HEK293 (cell line): ENCODE measurements around the gene PRR36.

Experiments used
- CTCF ChIP-seq: fragments of 450-650 bp; formaldehyde crosslinking; IDR thresholded peaks from 2 replicates; pipeline ENCODE4 v1.5.1; 2016; ENCODE audit warnings: missing biosample characterization, missing genetic modification characterization
- GLIS1 ChIP-seq: fragments of 450-650 bp; formaldehyde crosslinking; IDR thresholded peaks from 2 replicates; pipeline ENCODE4 v1.5.1; 2016; ENCODE audit warnings: missing biosample characterization, missing genetic modification characterization
- KLF16 ChIP-seq: fragments of 450-650 bp; formaldehyde crosslinking; IDR thresholded peaks from 2 replicates; pipeline ENCODE4 v1.5.1; 2017; ENCODE audit warnings: missing biosample characterization, missing genetic modification characterization
- MZF1 ChIP-seq: fragments of 450-650 bp; formaldehyde crosslinking; IDR thresholded peaks from 2 replicates; pipeline ENCODE4 v1.5.1; 2017; ENCODE audit warnings: missing biosample characterization, missing genetic modification characterization, borderline replicate concordance
- RBAK ChIP-seq: fragments of 450-650 bp; formaldehyde crosslinking; IDR thresholded peaks from 2 replicates; pipeline ENCODE4 v1.5.1; 2016; ENCODE audit warnings: missing biosample characterization, missing genetic modification characterization
- TCF7L2 ChIP-seq: IDR thresholded peaks from 2 replicates; pipeline ENCODE4 v1.6.1; 2011; ENCODE audit warnings: low read depth, mild to moderate bottlenecking, inconsistent platforms, low read length, moderate library complexity, borderline replicate concordance
- ZBTB6 ChIP-seq: fragments of 450-650 bp; formaldehyde crosslinking; IDR thresholded peaks from 2 replicates; pipeline ENCODE4 v1.5.1; 2017; ENCODE audit warnings: missing biosample characterization, missing genetic modification characterization
- ZEB2 ChIP-seq: fragments of 450-650 bp; formaldehyde crosslinking; IDR thresholded peaks from 2 replicates; pipeline ENCODE4 v1.5.1; 2016; ENCODE audit warnings: missing biosample characterization, missing genetic modification characterization
- ZNF416 ChIP-seq: fragments of 450-650 bp; formaldehyde crosslinking; IDR thresholded peaks from 2 replicates; pipeline ENCODE4 v1.5.1; 2016; ENCODE audit warnings: missing biosample characterization, missing genetic modification characterization
- ZNF433 ChIP-seq: fragments of 450-650 bp; formaldehyde crosslinking; IDR thresholded peaks from 2 replicates; pipeline ENCODE4 v1.5.1; 2016; ENCODE audit warnings: missing biosample characterization, missing genetic modification characterization, low read depth

- no peak for TF ChIP-seq ZNF416
- TF ChIP-seq TCF7L2 = no peak
- TF ChIP-seq CTCF (tag by site-specific recombination) = no peak
- no peak for TF ChIP-seq ZEB2 (tag by site-specific recombination)
- TF ChIP-seq RBAK (tag by site-specific recombination) = no peak
- TF ChIP-seq GLIS1 (tag by site-specific recombination) = no peak
- TF ChIP-seq ZBTB6 = no peak
- no peak for TF ChIP-seq KLF16 (tag by site-specific recombination)
- TF ChIP-seq ZNF433 (tag by site-specific recombination) = no peak
- no peak for TF ChIP-seq MZF1 (tag by site-specific recombination)
Observed at GRCh38 chr19:7820588-7820987, 53.6 kb downstream of the PRR36 start.
